PC-3 (cell line): ENCODE data around the gene GFPT2.

ENCODE experiments used
- EZH2phosphoT487 ChIP-seq: fragments of 300-600 bp; sonication (generic); IDR thresholded peaks from 2 replicates; pipeline ENCODE4 v1.6.1; 2018; ENCODE audit warnings: mild to moderate bottlenecking, antibody characterized with exemption, low read length, borderline replicate concordance
- TF ChIP-seq, protein P1 (sequence below): fragments of 300-600 bp; sonication (generic); conservative IDR thresholded peaks from 2 replicates; pipeline ENCODE4 v1.5.1; 2017; ENCODE audit warnings: antibody characterized with exemption, low read depth, mild to moderate bottlenecking, low read length

DNA sequence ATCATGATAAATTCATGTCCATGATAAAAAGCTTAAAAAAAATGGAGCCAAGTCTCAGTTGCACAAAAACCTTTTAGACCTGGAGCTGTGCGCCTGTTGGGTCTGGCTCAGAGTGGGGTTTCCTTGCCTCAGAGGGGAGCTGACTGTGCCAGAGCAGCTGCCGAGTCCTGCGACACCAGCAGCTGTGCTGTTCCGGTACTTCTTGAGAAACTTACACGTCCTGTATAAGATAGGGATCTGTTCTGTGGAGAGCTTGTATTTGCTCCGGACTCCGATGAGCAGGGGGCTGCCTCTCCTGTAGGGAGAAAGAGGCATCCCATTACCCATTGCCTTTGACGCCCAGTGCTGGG, 28.6 kb downstream of the GFPT2 start:
- TF ChIP-seq, protein P1, sequence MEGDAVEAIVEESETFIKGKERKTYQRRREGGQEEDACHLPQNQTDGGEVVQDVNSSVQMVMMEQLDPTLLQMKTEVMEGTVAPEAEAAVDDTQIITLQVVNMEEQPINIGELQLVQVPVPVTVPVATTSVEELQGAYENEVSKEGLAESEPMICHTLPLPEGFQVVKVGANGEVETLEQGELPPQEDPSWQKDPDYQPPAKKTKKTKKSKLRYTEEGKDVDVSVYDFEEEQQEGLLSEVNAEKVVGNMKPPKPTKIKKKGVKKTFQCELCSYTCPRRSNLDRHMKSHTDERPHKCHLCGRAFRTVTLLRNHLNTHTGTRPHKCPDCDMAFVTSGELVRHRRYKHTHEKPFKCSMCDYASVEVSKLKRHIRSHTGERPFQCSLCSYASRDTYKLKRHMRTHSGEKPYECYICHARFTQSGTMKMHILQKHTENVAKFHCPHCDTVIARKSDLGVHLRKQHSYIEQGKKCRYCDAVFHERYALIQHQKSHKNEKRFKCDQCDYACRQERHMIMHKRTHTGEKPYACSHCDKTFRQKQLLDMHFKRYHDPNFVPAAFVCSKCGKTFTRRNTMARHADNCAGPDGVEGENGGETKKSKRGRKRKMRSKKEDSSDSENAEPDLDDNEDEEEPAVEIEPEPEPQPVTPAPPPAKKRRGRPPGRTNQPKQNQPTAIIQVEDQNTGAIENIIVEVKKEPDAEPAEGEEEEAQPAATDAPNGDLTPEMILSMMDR = no peak
- no peak for TF ChIP-seq EZH2phosphoT487
